ENCODE data around the gene RAPGEF2.
"Not testable (repeated sequence)": the region's sequence is repeated elsewhere in the genome, so short reads cannot be mapped to it uniquely, and the experiment has no call there.

Gene RAPGEF2

DNA sequence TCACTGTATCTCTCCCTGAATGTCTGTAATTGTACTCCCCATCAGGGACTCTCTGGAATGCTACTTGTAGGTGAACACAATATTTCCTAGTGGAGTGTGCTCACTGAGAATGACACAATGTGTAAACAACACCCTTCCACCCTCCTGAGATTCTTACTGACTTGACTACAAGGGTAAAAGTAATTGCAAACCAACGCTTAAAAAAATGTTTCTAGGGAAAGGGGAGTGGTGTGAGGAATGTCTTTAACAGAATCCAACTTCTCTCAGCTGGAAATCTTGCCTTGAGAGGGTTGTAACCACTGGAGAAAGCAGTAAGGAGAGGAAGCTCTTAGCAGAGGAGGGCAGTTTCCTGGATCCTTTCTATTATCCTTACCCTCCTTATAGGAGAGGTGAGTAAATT, 5.1 kb upstream of the RAPGEF2 start:
- DNase-seq (ENCODE audit: low read depth), result no peak

DNA sequence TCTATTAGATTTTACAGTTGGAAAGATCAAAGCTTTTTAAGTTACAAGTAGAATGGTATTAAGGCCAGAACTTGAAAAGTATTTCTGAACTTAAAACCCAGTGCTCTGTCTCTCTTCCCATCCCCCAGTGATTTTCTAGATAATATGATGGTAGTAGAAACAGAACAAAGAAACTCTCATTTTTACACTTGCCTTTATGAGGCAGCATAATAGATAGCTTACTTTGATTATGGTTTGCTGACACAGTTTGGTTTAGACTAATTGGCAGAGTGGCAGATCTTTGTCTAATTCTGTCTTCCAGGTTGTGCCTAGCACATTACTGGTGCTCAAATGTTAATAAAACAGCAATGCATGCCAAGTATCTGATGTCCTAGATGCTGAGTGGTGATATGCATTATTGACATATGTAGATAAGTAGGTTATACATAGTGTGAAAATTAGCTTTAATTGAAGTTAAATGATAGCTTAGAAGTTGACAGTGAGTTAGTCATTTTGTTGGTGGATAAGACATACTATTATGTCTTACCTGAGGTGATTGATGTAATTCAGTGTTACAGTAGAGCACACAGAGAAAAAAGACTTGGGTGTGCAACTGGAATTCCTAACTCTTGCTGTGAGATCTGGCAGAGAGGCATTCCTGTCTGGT, 4.3 kb upstream of the RAPGEF2 start:
- no peak for DNase-seq (ENCODE audit: low read depth)

DNA sequence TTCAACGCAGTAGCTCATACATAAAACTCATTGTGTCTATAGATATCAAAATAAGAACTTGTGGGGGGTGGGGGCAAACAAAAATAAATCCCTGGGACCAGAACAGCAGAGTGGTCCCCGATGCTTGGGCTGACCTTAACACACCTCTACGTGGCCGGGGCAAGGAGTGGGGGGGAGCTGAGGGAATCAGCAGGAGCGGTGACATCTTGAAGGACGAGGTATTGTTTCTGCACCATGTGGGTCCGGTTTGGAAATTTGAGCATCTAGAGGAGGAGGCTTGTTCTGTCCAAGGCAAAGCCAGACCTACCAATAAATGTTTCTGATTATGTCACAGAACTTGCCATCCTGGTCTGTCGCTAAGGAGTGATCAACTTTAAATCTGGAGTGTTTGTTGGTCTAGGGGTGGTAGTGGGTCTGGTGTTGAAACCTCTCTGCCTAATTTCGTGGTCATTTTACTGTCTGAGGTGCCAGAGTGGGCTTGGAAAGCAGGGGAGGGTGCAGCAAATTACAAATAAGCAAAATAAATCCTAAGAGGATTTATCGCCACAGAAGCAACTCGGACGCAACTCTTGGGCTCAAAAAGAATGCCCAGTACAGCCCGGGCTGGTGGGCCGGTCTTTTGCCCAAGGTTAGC, 774 bp upstream of the RAPGEF2 start:
- DNase-seq (ENCODE audit: low read depth), result no peak

DNA sequence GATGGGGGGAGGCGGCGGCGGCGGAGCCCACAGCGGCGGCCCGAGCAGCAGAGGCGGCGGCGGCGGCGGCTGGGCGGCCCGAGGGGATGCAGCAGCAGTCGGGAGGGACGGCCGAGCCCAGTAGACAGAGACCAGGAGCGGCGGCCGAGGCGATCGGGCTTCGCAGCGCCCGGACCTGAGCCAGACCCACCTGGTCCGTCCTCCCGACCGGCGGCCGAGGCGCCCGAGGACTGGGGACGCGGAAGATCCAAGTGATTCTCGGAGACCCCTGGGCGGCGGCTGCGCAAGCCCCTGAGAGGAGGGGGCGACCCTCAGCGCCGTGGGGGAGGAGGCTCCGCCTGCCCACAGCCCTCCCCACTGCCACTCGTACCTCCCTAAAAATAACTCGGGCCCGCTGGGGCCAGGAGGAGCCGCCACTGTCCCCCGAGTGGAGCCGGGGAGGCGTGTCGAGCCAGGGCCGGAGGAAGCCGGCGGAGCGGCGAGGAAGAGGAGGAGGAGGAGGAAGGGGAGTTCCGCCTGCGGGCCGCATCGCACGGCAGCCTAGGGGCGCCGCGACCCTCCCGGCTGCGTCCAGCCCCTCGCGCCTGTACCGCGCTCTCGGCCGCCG, 608 bp downstream of the RAPGEF2 start:
- peak; percentile 21 for DNase-seq (ENCODE audit: low read depth)

DNA sequence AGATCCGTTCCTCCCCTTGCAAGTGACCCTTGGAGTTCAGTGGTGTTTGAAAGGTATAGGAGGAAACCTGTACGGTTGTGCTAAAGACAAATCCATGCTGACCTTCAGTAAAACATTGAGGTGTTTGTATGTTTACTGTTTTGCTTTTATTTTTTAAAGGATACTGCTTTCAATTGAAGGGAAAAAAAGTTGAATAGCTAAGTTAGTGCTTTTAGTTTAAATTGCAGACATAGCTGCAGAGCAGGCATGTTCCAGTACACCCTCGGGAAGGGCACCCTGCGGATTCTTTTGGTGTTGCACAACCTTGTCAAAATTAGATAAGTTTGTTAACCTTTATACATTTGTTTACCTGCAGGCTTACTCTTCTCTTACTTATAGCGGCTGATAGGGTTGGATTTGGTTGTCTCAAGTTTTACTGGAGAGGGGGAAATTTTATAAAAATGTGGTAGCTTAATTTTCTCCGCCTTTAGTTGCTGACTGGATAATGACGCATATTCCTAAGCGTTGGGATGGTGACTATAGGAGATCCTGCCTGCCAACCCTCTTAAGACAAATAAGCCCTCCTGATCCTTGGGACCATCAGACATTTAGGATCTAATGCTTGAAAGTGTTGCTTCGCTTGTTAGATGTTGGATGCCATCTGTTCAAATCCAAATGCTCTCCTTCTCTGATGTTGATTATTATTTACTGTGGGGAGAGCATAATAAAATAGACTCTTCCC, 2.0 kb downstream of the RAPGEF2 start:
- no peak for DNase-seq (ENCODE audit: low read depth)

GRCh38 chr4:159105761-159106243, 2.9 kb downstream of the RAPGEF2 start:
- no peak for DNase-seq (ENCODE audit: low read depth)

DNA sequence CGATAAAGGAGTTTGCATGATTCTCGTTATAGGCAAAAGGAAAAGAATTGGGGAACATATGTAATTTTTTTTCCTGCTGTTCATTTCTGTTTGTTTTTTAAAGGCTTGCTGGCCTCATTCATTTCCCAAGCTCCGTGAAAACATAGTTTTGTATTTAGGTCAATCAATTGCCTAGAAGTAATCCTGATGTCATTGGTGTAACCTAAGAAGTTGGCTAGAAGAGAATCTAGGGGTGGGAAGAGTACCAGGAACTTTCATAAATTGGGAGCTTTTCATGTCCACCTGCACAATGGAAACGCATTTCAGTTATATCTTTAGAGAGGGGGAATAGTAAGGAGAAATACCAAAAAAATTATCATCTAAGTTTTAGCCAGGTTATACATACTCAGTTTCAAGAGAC, 3.8 kb downstream of the RAPGEF2 start:
- no peak for DNase-seq (ENCODE audit: low read depth)

DNA sequence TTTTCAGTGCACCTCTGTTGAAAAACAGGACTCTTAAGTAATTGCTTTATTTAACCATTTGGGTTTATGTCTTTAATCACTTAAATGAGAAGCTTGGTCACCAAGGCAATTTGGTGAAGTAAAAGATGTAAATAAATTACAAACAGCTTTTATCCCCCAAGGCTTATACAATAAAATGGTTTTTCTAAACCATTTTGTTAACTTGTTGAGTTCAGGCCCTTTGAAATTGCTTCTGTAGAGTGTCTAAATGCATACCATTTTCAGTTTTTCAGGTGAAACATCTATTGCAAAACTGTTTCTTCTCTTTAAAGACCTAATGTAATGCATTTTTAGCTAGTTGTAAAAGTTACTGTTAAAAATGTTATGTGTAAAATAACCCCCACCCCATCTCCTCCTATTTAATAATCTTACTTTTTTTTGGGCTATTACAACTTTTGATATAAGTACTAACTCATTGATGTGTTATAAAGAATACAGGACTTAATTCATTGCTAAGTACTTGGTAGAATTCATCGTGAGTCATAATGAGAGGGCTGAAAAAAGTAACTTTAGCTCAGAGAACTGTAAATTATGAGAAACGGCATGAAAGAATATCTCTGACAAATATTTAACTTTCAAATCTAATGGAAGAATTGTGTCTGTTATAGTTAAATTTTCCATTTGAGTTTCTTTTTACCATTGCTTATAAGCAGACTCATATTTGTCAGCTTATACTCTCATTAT, 4.5 kb downstream of the RAPGEF2 start:
- no peak for DNase-seq (ENCODE audit: low read depth)

GRCh38 chr4:159108124-159108523, 5.2 kb downstream of the RAPGEF2 start:
- no peak for DNase-seq (ENCODE audit: low read depth)

DNA sequence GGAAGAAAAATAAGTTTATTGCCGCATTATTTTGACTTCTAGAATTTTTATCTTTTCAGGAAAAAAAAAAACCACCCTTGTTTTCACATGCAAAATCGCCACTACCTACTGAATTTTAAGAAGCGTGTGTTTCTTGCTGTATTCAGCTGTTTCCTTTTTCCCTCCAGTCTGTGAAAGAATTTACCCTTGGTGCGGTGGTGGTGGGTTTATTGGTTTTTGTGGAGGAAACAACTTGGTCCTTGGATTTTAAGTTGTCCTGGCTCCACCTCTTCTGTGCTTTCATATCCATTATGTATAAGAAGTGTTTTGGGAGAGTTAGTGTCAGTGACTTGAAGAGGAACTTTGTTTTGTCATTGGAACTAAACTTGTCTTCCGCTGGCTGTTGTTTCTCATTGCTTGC, 8.1 kb downstream of the RAPGEF2 start:
- DNase-seq (ENCODE audit: low read depth), result no peak

- no peak for DNase-seq (ENCODE audit: low read depth)
Measured at GRCh38 chr4:159111416-159111815, 8.5 kb downstream of the RAPGEF2 start.

GRCh38 chr4:159113366-159113765, 10.5 kb downstream of the RAPGEF2 start:
- not testable (repeated sequence) for DNase-seq (ENCODE audit: low read depth)

- not testable (repeated sequence) for DNase-seq (ENCODE audit: low read depth)
Measured at GRCh38 chr4:159116098-159116497, 13.2 kb downstream of the RAPGEF2 start.

DNA sequence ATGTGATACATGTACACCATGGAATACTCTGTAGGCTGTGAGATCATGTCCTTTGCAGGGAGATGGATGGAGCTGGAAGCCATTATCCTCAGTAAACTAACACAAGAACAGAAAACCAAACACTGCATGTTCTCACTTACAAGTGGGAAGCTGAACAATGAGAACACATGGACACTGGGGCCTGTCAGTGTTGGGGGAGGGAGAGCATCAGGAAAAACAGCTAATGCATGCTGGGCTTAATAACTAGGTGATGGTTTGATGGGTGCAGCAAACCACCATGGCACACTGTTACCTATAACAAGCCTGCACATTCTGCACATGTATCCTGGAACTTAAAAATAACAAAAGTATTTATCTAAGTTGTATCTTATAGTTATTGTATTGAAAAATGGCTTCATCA, 13.8 kb downstream of the RAPGEF2 start:
- DNase-seq (ENCODE audit: low read depth), result not testable (repeated sequence)

DNA sequence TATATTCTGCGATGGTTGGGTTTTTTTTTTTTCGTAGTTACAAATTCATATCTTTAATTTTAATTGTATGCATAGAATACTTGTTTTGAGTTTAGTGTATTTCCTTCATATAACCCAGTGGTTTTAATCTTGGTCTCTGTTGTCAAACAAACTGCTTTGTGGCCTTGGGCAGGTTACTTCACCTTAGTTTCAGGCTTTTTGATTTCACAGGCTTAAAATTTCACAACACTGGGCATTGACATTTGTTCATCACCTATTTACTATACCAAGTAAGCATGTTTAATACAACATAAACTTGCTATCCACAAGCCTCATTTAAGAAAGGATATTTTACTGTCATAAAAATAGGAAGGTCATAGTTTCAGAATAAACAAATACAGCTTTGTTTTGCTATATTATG, 14.7 kb downstream of the RAPGEF2 start:
- no peak for DNase-seq (ENCODE audit: low read depth)

DNA sequence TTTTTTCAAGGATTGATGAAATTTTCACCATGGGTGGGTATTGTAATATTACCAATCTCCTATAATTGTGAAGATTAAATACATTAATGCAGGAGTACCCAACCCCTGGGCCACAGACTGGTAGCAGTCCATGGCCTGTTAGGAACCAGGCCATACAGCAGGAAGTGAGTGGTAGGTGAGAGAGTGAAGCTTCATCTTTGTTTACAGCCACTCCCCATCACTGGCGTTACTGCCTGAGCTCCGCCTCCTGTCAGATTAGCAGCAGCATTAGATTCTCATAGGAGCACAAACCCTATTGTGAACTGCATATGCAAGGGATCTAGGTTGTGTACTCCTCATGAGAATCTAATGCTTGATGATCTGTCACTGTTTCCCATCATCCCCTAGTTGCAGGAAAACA, 15.1 kb downstream of the RAPGEF2 start:
- DNase-seq (ENCODE audit: low read depth), result no peak

- no peak for DNase-seq (ENCODE audit: low read depth)
Measured at GRCh38 chr4:159121371-159121770, 18.5 kb downstream of the RAPGEF2 start.

DNA sequence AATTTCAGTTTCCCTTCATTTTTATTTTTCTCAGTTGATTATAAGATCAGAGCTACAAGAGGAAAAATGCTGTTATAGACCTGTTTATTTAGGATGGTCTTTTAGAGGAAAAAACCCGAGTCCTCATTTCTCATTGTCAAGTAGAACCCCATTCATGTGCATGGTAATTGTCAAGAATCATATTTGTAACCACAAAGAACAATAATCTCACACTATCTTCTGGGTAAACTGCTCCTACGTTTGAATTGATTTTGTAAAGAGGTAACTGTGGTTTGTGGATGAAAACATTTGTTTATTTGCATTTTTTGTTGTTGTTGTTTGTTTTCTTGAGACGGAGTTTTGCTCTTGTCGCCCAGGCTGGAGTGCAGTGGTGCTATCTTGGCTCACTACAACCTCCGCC, 23.8 kb downstream of the RAPGEF2 start:
- no peak for DNase-seq (ENCODE audit: low read depth)

- no peak for DNase-seq (ENCODE audit: low read depth)
Measured at GRCh38 chr4:159127745-159128518, 25.1 kb downstream of the RAPGEF2 start.

GRCh38 chr4:159129814-159130550, 27.1 kb downstream of the RAPGEF2 start:
- no peak for DNase-seq (ENCODE audit: low read depth)

GRCh38 chr4:159131564-159131963, 28.7 kb downstream of the RAPGEF2 start:
- DNase-seq (ENCODE audit: low read depth), result no peak

All from stimulated activated CD8-positive, alpha-beta memory T cell treated with anti-CD3 and anti-CD28 coated beads, Interleukin-12 subunit alpha, Interleukin-12 subunit beta, amount 100 ng/mL, for 4 hours (primary cell).